Body of pancreas (tissue), 4 donors: Measurements from ENCODE around the gene PPP4R4. TPM values are rescaled to one million over a fixed set of nuclear protein-coding genes. Genes with fewer than 3 reads are reported as not detected.

Source experiments
- ATAC-seq: fragments of 150-250 bp; one replicate; pipeline ENCODE4 v1.9.1; 2016
- DNase-seq, 4 donors: peaks; one replicate each; pipeline ENCODE4 v3.0.0-alpha.2; 2019
- H3K27ac ChIP-seq, 4 donors: fragments of 200-600 bp; sonication (generic); 1 replicate in 3 of 4; 2 replicates in 1 of 4; pipeline versions ENCODE4 v1.5.1 to v1.6.1; 2016 to 2019; ENCODE audit warnings: mild to moderate bottlenecking in 1 of 4, mixed read lengths in 1 of 4, moderate library complexity in 1 of 4
- H3K27me3 ChIP-seq, 2 donors: fragments of 200-600 bp; sonication (generic); one replicate each; pipeline ENCODE4 v1.6.0; 2016; ENCODE audit warnings: mild to moderate bottlenecking in 1 of 2
- H3K36me3 ChIP-seq, 2 donors: fragments of 200-600 bp; sonication (generic); replicated peaks in 1 of 2; 2 replicates each; pipeline ENCODE4 v1.5.1; 2016; ENCODE audit warnings: low read depth in 2 of 2; ENCODE audit not compliant: insufficient read depth in 1 of 2
- H3K4me1 ChIP-seq: fragments of 200-600 bp; sonication (generic); one replicate; pipeline ENCODE4 v1.6.0; 2016
- H3K4me3 ChIP-seq, 2 donors: fragments of 200-600 bp; sonication (generic); 1 replicate in 1 of 2; 2 replicates in 1 of 2; pipeline ENCODE4 v1.5.1; 2016 to 2019
- H3K9me3 ChIP-seq, 3 donors: fragments of 200-600 bp; sonication (generic); 1 replicate in 2 of 3; 2 replicates in 1 of 3; pipeline ENCODE4 v1.5.1; 2016
- POLR2A ChIP-seq, 3 donors: fragments of 450-650 bp; IDR thresholded peaks; one replicate each; pipeline ENCODE4 v1.6.1; 2016; ENCODE audit warnings: antibody characterized with exemption in 3 of 3, mild to moderate bottlenecking in 2 of 3
- WGBS, 2 donors: methylation state at CpG; one replicate each; pipeline ENCODE4 v1.1.5; 2017; 5-methylcytosine and 5-hydroxymethylcytosine counted together
- intact Hi-C: fragments of 100-400 bp; cut with DNase I; formaldehyde crosslinking; loops from one replicate; pipeline ENCODE4 v1.15.1; 2023
- total RNA-seq, 2 donors: library from RNA; depleted of rRNA; stranded (reverse); fragments of >200 nt; gene quantifications; one replicate each; pipeline ENCODE4 v1.1.0, GENCODE V29; 2016
- TF ChIP-seq, protein P1 (sequence below), 7 experiments: fragments of 450-650 bp in 4 of 7; fragments of 200-600 bp in 3 of 7; sonication (generic) in 3 of 7; IDR thresholded peaks; one replicate each; pipeline ENCODE4 v1.5.1; 2016 to 2019; ENCODE audit warnings: antibody characterized with exemption in 7 of 7

The PPP4R4 gene, protein sequence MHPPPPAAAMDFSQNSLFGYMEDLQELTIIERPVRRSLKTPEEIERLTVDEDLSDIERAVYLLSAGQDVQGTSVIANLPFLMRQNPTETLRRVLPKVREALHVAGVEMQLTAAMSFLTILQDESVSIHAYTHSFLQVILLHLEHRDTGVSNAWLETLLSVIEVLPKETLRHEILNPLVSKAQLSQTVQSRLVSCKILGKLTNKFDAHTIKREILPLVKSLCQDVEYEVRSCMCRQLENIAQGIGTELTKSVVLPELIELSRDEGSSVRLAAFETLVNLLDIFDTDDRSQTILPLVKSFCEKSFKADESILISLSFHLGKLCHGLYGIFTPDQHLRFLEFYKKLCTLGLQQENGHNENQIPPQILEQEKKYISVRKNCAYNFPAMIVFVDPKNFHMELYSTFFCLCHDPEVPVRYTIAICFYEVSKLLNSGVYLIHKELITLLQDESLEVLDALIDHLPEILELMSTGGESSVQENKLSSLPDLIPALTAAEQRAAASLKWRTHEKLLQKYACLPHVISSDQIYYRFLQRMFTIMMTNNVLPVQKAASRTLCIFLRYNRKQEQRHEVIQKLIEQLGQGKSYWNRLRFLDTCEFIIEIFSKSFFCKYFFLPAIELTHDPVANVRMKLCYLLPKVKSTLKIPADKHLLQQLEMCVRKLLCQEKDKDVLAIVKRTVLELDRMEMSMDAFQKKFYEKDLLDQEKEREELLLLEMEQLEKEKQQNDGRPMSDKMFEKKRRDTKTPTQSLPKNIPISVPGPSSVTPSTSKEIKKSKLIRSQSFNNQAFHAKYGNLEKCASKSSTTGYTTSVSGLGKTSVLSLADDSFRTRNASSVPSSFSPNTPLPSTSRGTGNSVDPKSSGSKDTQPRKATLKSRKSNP
- total RNA-seq: 1 to 10 TPM; 1.3 to 2.6 TPM

- Histone ChIP-seq H3K9me3 (no peaks in the 10 kb centered on the region), H3K36me3 (no peaks in the 10 kb centered on the region), H3K4me1 (peaks cover 22% of the 10 kb centered on the region), H3K27ac (peak within 1 kb of the TSS; percentile 25 to 69 (median 69)), H3K4me3 (peak within 1 kb of the TSS; percentile 52 to 53), H3K27me3 (peaks cover 0 to 13% of the 10 kb centered on the region in 2 donors)
- 0% methylated on average over 35 of the region's 84 CpGs; no CpG with 5 or more reads in 1 of the 2 donors for WGBS, 2 donors
- DNase-seq (peak; percentile 88 to 94 (median 92)), ATAC-seq (peak; percentile 90)
- intact Hi-C loops: no loop called here
- no peak for TF ChIP-seq POLR2A (IDR thresholded peaks at IDR 0.05)
- TF ChIP-seq, protein P1, sequence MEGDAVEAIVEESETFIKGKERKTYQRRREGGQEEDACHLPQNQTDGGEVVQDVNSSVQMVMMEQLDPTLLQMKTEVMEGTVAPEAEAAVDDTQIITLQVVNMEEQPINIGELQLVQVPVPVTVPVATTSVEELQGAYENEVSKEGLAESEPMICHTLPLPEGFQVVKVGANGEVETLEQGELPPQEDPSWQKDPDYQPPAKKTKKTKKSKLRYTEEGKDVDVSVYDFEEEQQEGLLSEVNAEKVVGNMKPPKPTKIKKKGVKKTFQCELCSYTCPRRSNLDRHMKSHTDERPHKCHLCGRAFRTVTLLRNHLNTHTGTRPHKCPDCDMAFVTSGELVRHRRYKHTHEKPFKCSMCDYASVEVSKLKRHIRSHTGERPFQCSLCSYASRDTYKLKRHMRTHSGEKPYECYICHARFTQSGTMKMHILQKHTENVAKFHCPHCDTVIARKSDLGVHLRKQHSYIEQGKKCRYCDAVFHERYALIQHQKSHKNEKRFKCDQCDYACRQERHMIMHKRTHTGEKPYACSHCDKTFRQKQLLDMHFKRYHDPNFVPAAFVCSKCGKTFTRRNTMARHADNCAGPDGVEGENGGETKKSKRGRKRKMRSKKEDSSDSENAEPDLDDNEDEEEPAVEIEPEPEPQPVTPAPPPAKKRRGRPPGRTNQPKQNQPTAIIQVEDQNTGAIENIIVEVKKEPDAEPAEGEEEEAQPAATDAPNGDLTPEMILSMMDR (IDR thresholded peaks at IDR 0.05): no peak
Observed at GRCh38 chr14:94173885-94174603, at the start of gene PPP4R4. Gene PPP4R4, plus strand, starts transcription at chr14:94174322. Its CDS starts 144 bp downstream, at chr14:94174466.

- no peaks in the 10 kb centered on the region for H3K36me3 ChIP-seq
- WGBS, 2 donors: 60 to 83% methylated on average over 8 to 9 of the region's 9 CpGs
- ATAC-seq (no peak), DNase-seq (no peak)
- no peaks in the 10 kb centered on the region for H3K9me3 ChIP-seq
- H3K27ac ChIP-seq: no peak overlapping the region
- H3K27me3 ChIP-seq: no peaks in the 10 kb centered on the region
- TF ChIP-seq POLR2A (IDR thresholded peaks at IDR 0.05): no peak
- TF ChIP-seq, protein P1 (IDR thresholded peaks at IDR 0.05): no peak
- peaks cover 11% of the 10 kb centered on the region for H3K4me1 ChIP-seq
- H3K4me3 ChIP-seq: no peak overlapping the region
- intact Hi-C loops: no loop called here
Observed at GRCh38 chr14:94124582-94125377, 49.3 kb upstream of the PPP4R4 start.

- Histone ChIP-seq H3K9me3 (no peaks in the 10 kb centered on the region), H3K4me3 (no peak overlapping the region), H3K36me3 (no peaks in the 10 kb centered on the region), H3K4me1 (peaks cover 16% of the 10 kb centered on the region), H3K27me3 (no peaks in the 10 kb centered on the region), H3K27ac (no peak overlapping the region)
- intact Hi-C loops: no loop called here
- DNase-seq: no peak
- TF ChIP-seq POLR2A (IDR thresholded peaks at IDR 0.05): no peak
- TF ChIP-seq, protein P1 (IDR thresholded peaks at IDR 0.05): no peak
- ATAC-seq: no peak
- 85 to 90% methylated on average over 6 of the region's 6 CpGs for WGBS, 2 donors
Observed at GRCh38 chr14:94125659-94126418, 48.3 kb upstream of the PPP4R4 start.

DNA sequence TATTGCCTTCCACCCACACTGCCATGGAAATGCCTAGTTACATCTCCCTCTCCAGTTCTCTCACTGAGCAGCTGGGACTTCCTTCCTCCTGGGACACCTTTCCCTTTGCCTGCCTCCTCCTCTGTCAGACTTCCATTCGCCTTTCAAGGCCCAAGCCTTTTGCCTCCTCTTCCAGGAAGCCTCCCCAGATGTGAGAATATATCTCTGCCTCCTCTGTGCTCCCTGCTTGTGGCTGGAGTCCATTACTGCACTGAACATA is 47.8 kb upstream of the PPP4R4 start:
- no peak for ATAC-seq
- H3K4me3 ChIP-seq: no peak overlapping the region
- H3K27ac ChIP-seq: no peak overlapping the region
- no peaks in the 10 kb centered on the region for H3K9me3 ChIP-seq
- no peaks in the 10 kb centered on the region for H3K36me3 ChIP-seq
- 50 to 60% methylated on average over 1 of the region's 1 CpG for WGBS, 2 donors
- TF ChIP-seq, protein P1 (IDR thresholded peaks at IDR 0.05): no peak
- TF ChIP-seq POLR2A (IDR thresholded peaks at IDR 0.05): no peak
- H3K4me1 ChIP-seq: peaks cover 16% of the 10 kb centered on the region
- peaks cover 0 to 5% of the 10 kb centered on the region in 2 donors for H3K27me3 ChIP-seq
- DNase-seq: no peak
- intact Hi-C loops: no loop called here
